Measurements from ENCODE around the gene C5orf46.

DNA sequence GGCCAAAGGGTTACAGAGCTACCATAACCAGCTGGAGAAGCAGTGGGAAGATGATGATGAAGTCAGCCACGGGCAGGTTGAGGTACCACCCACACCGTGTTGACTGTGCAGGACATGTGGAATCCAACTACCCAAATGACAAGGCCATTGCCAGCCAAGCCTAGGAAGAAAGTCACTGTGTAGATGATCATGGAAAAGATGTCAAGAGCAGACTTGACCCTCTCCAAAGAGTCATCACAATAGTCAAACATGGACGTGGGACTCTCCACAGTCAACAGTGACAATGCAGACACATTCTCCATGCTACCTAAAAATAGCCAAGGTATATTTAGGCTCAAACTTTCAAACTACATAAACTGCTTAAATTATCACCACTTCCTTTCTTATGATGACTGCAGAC lies 54.0 kb downstream of the C5orf46 start:
- TF ChIP-seq, protein P1, sequence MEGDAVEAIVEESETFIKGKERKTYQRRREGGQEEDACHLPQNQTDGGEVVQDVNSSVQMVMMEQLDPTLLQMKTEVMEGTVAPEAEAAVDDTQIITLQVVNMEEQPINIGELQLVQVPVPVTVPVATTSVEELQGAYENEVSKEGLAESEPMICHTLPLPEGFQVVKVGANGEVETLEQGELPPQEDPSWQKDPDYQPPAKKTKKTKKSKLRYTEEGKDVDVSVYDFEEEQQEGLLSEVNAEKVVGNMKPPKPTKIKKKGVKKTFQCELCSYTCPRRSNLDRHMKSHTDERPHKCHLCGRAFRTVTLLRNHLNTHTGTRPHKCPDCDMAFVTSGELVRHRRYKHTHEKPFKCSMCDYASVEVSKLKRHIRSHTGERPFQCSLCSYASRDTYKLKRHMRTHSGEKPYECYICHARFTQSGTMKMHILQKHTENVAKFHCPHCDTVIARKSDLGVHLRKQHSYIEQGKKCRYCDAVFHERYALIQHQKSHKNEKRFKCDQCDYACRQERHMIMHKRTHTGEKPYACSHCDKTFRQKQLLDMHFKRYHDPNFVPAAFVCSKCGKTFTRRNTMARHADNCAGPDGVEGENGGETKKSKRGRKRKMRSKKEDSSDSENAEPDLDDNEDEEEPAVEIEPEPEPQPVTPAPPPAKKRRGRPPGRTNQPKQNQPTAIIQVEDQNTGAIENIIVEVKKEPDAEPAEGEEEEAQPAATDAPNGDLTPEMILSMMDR (conservative IDR thresholded peaks at IDR 0.05; ENCODE audit: low read depth, low read length): no peak
- no peak for TF ChIP-seq SMC3 (IDR thresholded peaks at IDR 0.05; ENCODE audit: low read depth, low read length)

Measured in IMR-90 (cell line).